ENCODE results near the gene NDOR1.
A peak's percentile ranks its signal among the peaks of the same experiment; 100 is the strongest.

NDOR1 gene

DNA sequence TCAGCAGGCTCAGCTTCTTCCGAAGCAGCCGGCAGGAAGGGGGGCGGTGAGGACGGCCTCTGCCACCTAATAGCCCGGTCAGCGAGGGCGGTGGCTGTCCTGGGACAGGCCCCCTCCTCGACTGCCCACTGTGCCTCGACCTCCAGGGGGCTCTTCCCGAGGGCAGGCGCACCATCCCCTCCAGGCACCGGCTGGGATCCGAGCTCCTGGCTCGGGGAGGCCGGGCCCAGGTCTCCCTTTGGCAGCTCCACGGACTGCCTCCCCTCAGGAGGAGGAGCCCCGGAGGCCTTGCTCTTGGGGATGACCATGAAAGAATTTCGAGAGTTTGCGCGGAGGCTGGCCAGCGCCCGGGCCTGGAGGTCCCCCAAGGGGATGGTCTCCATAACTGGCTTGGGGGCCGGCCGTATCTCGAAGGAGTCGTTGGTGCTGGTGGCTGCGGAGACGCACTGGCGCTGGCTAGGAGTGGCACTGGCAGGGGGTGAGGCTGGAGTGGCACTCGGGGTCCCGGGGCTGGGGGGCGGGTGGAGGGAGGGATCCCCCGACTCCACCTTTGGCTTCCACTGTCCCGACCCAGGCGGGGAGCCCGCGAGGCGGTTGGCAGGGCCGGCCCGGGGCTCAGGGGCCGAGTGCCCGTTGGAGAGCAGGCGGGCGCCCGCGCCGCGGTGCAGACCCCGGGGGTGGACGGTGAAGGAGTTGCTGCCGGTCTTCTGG lies 5.9 kb upstream of the NDOR1 start:
- H3K4me2 ChIP-seq (ENCODE audit: low read depth, low read length, poor library complexity, severe bottlenecking): peak overlapping the region; percentile 65
- no peak overlapping the region for H2AFZ ChIP-seq (ENCODE audit: low read length)
- H4K20me1 ChIP-seq (ENCODE audit: insufficient read depth, low read length, poor library complexity, severe bottlenecking): peaks cover 20% of the 10 kb centered on the region
- H3K9me3 ChIP-seq (ENCODE audit: insufficient read depth, low read depth, low read length): no peaks in the 10 kb centered on the region
- no peaks in the 10 kb centered on the region for H3F3A ChIP-seq (ENCODE audit: low read depth)
- peaks cover 54% of the 10 kb centered on the region for H3K79me2 ChIP-seq (ENCODE audit: insufficient read depth, low read length)
- H3K9me2 ChIP-seq (replicated peaks; ENCODE audit: low read depth, low read length): no peaks in the 10 kb centered on the region
- no peaks in the 10 kb centered on the region for H3K27me3 ChIP-seq (ENCODE audit: insufficient read depth, low read length, poor library complexity, severe bottlenecking)
- peak overlapping the region; percentile 10 for H3K9ac ChIP-seq (ENCODE audit: low read depth, low read length, poor library complexity, severe bottlenecking)
- H3K4me1 ChIP-seq (ENCODE audit: insufficient read depth, low read length, poor library complexity, severe bottlenecking): peaks cover 32% of the 10 kb centered on the region
- H3K36me3 ChIP-seq (ENCODE audit: insufficient read depth, low read length): no peaks in the 10 kb centered on the region
- peak overlapping the region; percentile 67 for H3K4me3 ChIP-seq (ENCODE audit: low read length, poor library complexity, severe bottlenecking)
- TF ChIP-seq, protein P1, sequence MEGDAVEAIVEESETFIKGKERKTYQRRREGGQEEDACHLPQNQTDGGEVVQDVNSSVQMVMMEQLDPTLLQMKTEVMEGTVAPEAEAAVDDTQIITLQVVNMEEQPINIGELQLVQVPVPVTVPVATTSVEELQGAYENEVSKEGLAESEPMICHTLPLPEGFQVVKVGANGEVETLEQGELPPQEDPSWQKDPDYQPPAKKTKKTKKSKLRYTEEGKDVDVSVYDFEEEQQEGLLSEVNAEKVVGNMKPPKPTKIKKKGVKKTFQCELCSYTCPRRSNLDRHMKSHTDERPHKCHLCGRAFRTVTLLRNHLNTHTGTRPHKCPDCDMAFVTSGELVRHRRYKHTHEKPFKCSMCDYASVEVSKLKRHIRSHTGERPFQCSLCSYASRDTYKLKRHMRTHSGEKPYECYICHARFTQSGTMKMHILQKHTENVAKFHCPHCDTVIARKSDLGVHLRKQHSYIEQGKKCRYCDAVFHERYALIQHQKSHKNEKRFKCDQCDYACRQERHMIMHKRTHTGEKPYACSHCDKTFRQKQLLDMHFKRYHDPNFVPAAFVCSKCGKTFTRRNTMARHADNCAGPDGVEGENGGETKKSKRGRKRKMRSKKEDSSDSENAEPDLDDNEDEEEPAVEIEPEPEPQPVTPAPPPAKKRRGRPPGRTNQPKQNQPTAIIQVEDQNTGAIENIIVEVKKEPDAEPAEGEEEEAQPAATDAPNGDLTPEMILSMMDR (conservative IDR thresholded peaks at IDR 0.05; ENCODE audit: low read length): no peak
- no peak for TF ChIP-seq EZH2phosphoT487 (IDR thresholded peaks at IDR 0.05; ENCODE audit: borderline replicate concordance)

DNA sequence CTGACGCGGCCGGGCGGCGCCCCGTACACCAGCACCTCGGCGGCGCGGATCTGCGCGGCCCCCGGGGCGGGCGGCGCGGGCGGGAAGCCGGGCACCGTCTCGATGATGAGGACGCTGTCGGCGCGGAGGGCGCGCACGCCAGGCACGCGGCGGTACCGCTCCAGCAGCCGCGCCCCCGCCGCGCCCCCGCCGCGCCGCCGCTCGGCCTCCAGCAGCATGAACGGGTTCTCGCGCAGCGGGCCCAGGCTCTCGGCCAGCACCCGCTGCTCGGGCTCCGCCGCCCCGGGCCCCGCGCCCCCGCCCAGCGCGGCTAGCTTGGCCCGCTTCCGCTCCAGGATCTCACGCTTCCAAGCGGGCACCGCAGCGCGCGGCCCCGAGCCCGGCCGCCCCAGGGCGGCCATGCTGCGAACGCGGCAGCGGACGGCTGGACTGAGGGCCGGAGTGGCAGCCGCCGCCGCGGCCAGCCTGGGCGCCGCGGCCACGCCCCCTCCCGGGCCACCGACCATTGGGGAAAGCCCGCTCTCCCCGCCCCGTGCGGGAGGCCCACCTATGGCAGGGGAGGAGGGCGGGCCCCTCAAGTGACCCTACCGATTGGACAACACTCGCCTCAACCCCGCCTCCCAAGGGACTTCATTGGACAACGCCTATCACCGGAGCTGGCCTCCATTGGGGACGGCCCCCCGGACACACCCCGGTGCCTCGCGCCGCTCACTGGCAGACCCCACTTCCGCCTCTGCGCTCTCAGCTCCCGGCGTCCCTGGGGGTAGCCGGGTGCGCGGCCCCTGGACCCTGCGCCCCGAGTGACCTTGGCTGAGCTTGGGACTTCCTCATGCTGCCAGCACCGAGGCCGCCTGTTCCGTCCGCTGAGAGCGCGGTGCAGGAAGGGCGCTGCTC lies 4.9 kb upstream of the NDOR1 start, which contains the start of gene TPRN:
Gene TPRN (minus strand): TSS at position 431 of the 894 bp plus-strand sequence. CDS start 30 bp downstream, at position 401.
- H3K9ac ChIP-seq (ENCODE audit: low read depth, low read length, poor library complexity, severe bottlenecking): peak within 1 kb of the TSS; percentile 89
- H3K4me1 ChIP-seq (ENCODE audit: insufficient read depth, low read length, poor library complexity, severe bottlenecking): peaks cover 37% of the 10 kb centered on the region
- H2AFZ ChIP-seq (ENCODE audit: low read length): no peak within 1 kb of the TSS
- no peaks in the 10 kb centered on the region for H3K9me2 ChIP-seq (replicated peaks; ENCODE audit: low read depth, low read length)
- peaks cover 25% of the 10 kb centered on the region for H4K20me1 ChIP-seq (ENCODE audit: insufficient read depth, low read length, poor library complexity, severe bottlenecking)
- TF ChIP-seq, protein P1 (conservative IDR thresholded peaks at IDR 0.05; ENCODE audit: low read length): no peak
- no peak for TF ChIP-seq EZH2phosphoT487 (IDR thresholded peaks at IDR 0.05; ENCODE audit: borderline replicate concordance)
- no peaks in the 10 kb centered on the region for H3K9me3 ChIP-seq (ENCODE audit: insufficient read depth, low read depth, low read length)
- H3K4me3 ChIP-seq (ENCODE audit: low read length, poor library complexity, severe bottlenecking): peak within 1 kb of the TSS; percentile 85
- no peaks in the 10 kb centered on the region for H3K36me3 ChIP-seq (ENCODE audit: insufficient read depth, low read length)
- H3K27me3 ChIP-seq (ENCODE audit: insufficient read depth, low read length, poor library complexity, severe bottlenecking): no peaks in the 10 kb centered on the region
- peak within 1 kb of the TSS; percentile 83 for H3K4me2 ChIP-seq (ENCODE audit: low read depth, low read length, poor library complexity, severe bottlenecking)
- peaks cover 62% of the 10 kb centered on the region for H3K79me2 ChIP-seq (ENCODE audit: insufficient read depth, low read length)
- no peaks in the 10 kb centered on the region for H3F3A ChIP-seq (ENCODE audit: low read depth)

DNA sequence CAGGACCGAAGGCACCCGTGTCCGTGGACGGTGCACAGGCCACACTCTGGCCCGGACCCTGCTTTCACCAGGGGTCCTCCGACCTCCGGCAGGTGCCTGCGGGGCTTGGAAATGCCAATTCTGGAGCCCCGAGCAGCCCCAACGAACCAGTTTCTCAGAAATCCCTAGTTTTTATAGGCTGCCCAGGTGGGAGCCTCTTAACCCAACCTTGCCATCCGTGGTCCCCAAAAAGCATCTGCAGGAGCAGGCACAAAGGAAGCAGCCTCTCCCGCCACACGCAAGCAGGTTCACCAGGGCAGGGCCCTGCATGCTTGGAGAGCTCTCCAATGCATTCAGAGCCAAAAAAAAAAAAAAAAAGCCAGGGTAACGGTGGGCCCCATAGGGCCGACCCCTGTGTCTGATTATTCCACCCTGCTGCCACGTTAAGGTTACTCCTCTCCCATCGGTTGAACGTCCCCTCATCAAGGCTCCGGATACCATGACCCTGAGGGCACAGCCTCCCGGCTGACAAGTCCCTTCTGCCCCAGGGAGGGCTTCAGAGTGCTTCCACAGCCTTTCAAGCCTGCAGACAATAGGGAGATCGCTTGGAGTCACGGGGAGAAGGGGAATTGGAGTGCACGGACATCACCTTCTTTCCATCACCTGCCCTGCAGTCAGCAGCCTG lies 4.2 kb upstream of the NDOR1 start:
- Histone ChIP-seq H3K4me1 (ENCODE audit: insufficient read depth, low read length, poor library complexity, severe bottlenecking) (peaks cover 37% of the 10 kb centered on the region), H3K9me3 (ENCODE audit: insufficient read depth, low read depth, low read length) (no peaks in the 10 kb centered on the region), H3K4me2 (ENCODE audit: low read depth, low read length, poor library complexity, severe bottlenecking) (peak overlapping the region; percentile 83), H3F3A (ENCODE audit: low read depth) (no peaks in the 10 kb centered on the region), H3K4me3 (ENCODE audit: low read length, poor library complexity, severe bottlenecking) (peak overlapping the region; percentile 85), H4K20me1 (ENCODE audit: insufficient read depth, low read length, poor library complexity, severe bottlenecking) (peaks cover 29% of the 10 kb centered on the region), H3K9ac (ENCODE audit: low read depth, low read length, poor library complexity, severe bottlenecking) (peak overlapping the region; percentile 89), H3K36me3 (ENCODE audit: insufficient read depth, low read length) (no peaks in the 10 kb centered on the region), H3K79me2 (ENCODE audit: insufficient read depth, low read length) (peaks cover 70% of the 10 kb centered on the region), H2AFZ (ENCODE audit: low read length) (no peak overlapping the region), H3K27me3 (ENCODE audit: insufficient read depth, low read length, poor library complexity, severe bottlenecking) (no peaks in the 10 kb centered on the region), H3K9me2 (replicated peaks; ENCODE audit: low read depth, low read length) (no peaks in the 10 kb centered on the region)
- TF ChIP-seq, protein P1 (conservative IDR thresholded peaks at IDR 0.05; ENCODE audit: low read length): no peak
- TF ChIP-seq EZH2phosphoT487 (IDR thresholded peaks at IDR 0.05; ENCODE audit: borderline replicate concordance): no peak

All from Loucy (cell line).